ENCODE data around the gene GEMIN7. TPM values are rescaled to one million over a fixed set of nuclear protein-coding genes. Genes with fewer than 3 reads are reported as not detected.

The GEMIN7 gene
- polyA plus RNA-seq, 1 donor (not counting 4 experiments of a cell fraction or from before 2014, with no cell fraction given) = 23.7 TPM

DNA sequence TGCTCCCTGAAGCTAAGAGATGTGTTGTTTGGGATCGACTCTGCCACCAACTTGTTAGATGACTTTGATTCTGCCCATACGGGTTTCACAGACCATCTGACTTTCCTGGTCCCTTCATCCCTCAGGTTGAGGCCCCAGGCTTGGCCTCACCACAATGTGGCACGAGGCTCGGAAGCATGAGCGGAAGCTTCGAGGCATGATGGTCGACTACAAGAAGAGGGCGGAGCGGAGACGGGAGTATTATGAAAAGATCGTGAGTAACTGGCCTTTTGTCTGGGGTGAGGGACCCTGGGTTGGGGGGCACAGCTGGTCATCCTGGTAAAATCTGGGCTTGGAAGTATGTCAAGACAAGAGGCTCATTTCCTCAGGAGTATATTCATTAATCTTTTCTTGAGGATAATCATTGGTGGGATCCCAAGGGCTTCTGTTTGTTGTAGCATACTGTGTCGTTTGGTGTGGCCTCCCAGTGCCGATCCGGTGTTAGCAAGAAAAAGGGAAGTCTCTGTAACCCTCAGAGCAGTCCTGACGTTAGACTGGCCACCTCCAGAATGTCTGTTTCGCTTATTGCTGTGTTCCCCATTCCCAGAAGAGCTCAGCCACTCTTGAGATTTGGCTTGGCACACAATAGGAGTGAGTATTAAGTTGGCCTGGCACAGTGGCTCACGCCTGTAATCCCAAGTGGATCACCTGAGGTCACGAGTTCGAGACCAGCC lies 38.8 kb upstream of the GEMIN7 start:
- H3K79me2 ChIP-seq (ENCODE audit: control insufficient read depth, insufficient read depth, low read length) = peaks cover 50% of the 10 kb centered on the region
- H3K4me1 ChIP-seq (ENCODE audit: control insufficient read depth, extremely low read depth, insufficient read depth, low read length) = peaks cover 7% of the 10 kb centered on the region
- H4K20me1 ChIP-seq (ENCODE audit: control insufficient read depth, extremely low read depth, insufficient read depth, low read length) = peaks cover 9% of the 10 kb centered on the region
- no peak overlapping the region for H2AFZ ChIP-seq (ENCODE audit: control insufficient read depth, low read length)
- H3K9me1 ChIP-seq (ENCODE audit: control insufficient read depth, extremely low read depth, insufficient read depth, low read length) = no peaks in the 10 kb centered on the region
- no peak overlapping the region for H3K27ac ChIP-seq (ENCODE audit: control insufficient read depth, insufficient read depth, low read length)
- H3K4me2 ChIP-seq (ENCODE audit: control insufficient read depth, extremely low read depth, insufficient read depth, low read depth, low read length) = peak overlapping the region; percentile 84
- H3K9me3 ChIP-seq (ENCODE audit: control insufficient read depth, low read depth, low read length) = no peaks in the 10 kb centered on the region
- H3K27me3 ChIP-seq (ENCODE audit: control insufficient read depth, extremely low read depth, insufficient read depth, low read length) = no peaks in the 10 kb centered on the region
- H3K36me3 ChIP-seq (ENCODE audit: control insufficient read depth in 2 of 2, extremely low read depth in 1 of 2, insufficient read depth in 2 of 2, low read length in 2 of 2) = peaks cover 26 to 28% of the 10 kb centered on the region in 2 experiments
- dilution Hi-C loops (cut with MboI; ENCODE audit: extremely low pct_ligation_motif_present, low sequenced_read_pairs) = no loop called here
- no peak for FAIRE-seq
- DNase-seq (ENCODE audit: low read depth, low spot score) = no peak
- TF ChIP-seq, protein P1, sequence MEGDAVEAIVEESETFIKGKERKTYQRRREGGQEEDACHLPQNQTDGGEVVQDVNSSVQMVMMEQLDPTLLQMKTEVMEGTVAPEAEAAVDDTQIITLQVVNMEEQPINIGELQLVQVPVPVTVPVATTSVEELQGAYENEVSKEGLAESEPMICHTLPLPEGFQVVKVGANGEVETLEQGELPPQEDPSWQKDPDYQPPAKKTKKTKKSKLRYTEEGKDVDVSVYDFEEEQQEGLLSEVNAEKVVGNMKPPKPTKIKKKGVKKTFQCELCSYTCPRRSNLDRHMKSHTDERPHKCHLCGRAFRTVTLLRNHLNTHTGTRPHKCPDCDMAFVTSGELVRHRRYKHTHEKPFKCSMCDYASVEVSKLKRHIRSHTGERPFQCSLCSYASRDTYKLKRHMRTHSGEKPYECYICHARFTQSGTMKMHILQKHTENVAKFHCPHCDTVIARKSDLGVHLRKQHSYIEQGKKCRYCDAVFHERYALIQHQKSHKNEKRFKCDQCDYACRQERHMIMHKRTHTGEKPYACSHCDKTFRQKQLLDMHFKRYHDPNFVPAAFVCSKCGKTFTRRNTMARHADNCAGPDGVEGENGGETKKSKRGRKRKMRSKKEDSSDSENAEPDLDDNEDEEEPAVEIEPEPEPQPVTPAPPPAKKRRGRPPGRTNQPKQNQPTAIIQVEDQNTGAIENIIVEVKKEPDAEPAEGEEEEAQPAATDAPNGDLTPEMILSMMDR (optimal IDR thresholded peaks at IDR 0.05 in 1 of 3, IDR thresholded peaks at IDR 0.05 in 1 of 3, conservative IDR thresholded peaks at IDR 0.05 in 1 of 3; ENCODE audit: extremely low read depth in 1 of 3, insufficient read depth in 2 of 3, low read length in 3 of 3) = no peak
- TF ChIP-seq EZH2 (IDR thresholded peaks at IDR 0.05; ENCODE audit: low read length) = no peak
- peak overlapping the region in 2 of 3 experiments; percentile 81 to 96 for H3K4me3 ChIP-seq (ENCODE audit: control insufficient read depth in 2 of 3, extremely low read depth in 1 of 3, insufficient read depth in 2 of 3, low read depth in 1 of 3, low read length in 3 of 3)
- H3K9ac ChIP-seq (ENCODE audit: control insufficient read depth, extremely low read depth, insufficient read depth, low read length) = peak overlapping the region; percentile 88

DNA sequence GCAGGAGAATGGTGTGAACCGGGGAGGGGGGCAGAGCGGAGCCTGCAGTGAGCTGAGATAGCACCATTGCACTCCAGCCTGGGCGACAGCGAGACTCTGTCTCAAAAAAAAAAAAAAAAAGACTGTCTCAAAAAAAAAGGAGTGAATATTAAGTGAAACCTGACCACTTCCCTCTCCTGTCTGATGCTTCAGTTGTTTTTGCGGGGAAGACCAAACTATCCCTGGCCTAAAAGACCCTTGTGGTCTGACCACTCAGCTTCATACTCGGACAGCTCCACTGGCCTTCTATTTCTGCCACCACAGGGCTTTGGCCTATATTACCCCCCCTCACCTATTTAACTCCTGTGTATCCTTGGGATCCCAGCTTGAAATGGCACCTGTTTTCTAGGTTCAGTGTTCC lies 37.9 kb upstream of the GEMIN7 start:
- Histone ChIP-seq H3K9me3 (ENCODE audit: control insufficient read depth, low read depth, low read length) (no peaks in the 10 kb centered on the region), H3K4me3 (ENCODE audit: control insufficient read depth in 2 of 3, extremely low read depth in 1 of 3, insufficient read depth in 2 of 3, low read depth in 1 of 3, low read length in 3 of 3) (no peak overlapping the region), H3K36me3 (ENCODE audit: control insufficient read depth in 2 of 2, extremely low read depth in 1 of 2, insufficient read depth in 2 of 2, low read length in 2 of 2) (peaks cover 29 to 30% of the 10 kb centered on the region in 2 experiments), H3K79me2 (ENCODE audit: control insufficient read depth, insufficient read depth, low read length) (peaks cover 59% of the 10 kb centered on the region), H3K27me3 (ENCODE audit: control insufficient read depth, extremely low read depth, insufficient read depth, low read length) (no peaks in the 10 kb centered on the region), H4K20me1 (ENCODE audit: control insufficient read depth, extremely low read depth, insufficient read depth, low read length) (peaks cover 9% of the 10 kb centered on the region), H2AFZ (ENCODE audit: control insufficient read depth, low read length) (no peak overlapping the region), H3K4me1 (ENCODE audit: control insufficient read depth, extremely low read depth, insufficient read depth, low read length) (peaks cover 7% of the 10 kb centered on the region), H3K4me2 (ENCODE audit: control insufficient read depth, extremely low read depth, insufficient read depth, low read depth, low read length) (no peak overlapping the region), H3K9ac (ENCODE audit: control insufficient read depth, extremely low read depth, insufficient read depth, low read length) (no peak overlapping the region), H3K27ac (ENCODE audit: control insufficient read depth, insufficient read depth, low read length) (no peak overlapping the region), H3K9me1 (ENCODE audit: control insufficient read depth, extremely low read depth, insufficient read depth, low read length) (no peaks in the 10 kb centered on the region)
- no peak for TF ChIP-seq EZH2 (IDR thresholded peaks at IDR 0.05; ENCODE audit: low read length)
- TF ChIP-seq, protein P1 (optimal IDR thresholded peaks at IDR 0.05 in 1 of 3, IDR thresholded peaks at IDR 0.05 in 1 of 3, conservative IDR thresholded peaks at IDR 0.05 in 1 of 3; ENCODE audit: extremely low read depth in 1 of 3, insufficient read depth in 2 of 3, low read length in 3 of 3) = no peak
- DNase-seq (ENCODE audit: low read depth, low spot score) (no peak), FAIRE-seq (no peak)
- dilution Hi-C loops (cut with MboI; ENCODE audit: extremely low pct_ligation_motif_present, low sequenced_read_pairs) = no loop called here
